Measurements from ENCODE around the gene ERICH4. TPM values are rescaled to one million over a fixed set of nuclear protein-coding genes. Genes with fewer than 3 reads are reported as not detected.
"Not testable (repeated sequence)": the region's sequence is repeated elsewhere in the genome, so short reads cannot be mapped to it uniquely, and the experiment has no call there.

The ERICH4 gene
- total RNA-seq, 2 donors from 2014 or later, result not detected

DNA sequence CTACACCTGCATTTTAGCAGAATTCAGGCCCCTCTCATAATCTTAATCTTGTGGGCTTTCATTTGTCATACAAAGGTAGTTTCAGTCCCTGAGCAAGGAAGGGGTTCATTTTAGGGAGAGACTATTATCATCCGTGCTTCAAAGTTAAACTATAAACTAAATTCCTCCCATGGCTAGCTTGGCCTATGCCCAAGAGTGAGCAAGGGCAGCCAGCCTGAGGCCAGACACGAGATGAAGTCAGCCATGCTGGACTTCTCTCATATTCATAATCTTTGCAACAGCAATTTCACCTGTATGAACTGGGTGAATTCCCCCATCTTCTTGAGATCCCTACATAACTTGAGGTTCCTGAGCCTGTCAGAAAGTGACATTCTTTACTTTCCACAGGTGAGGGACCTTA lies 13.0 kb downstream of the ERICH4 start:
- ATAC-seq (no peak), DNase-seq (no peak)
- intact Hi-C loops (cut with DNase I, micrococcal nuclease), result loop anchor here in 1 of 2 donors (10.0 kb wide), 1 partner anchor 119 kb away; the partner anchor contains the start of gene CEACAM21

DNA sequence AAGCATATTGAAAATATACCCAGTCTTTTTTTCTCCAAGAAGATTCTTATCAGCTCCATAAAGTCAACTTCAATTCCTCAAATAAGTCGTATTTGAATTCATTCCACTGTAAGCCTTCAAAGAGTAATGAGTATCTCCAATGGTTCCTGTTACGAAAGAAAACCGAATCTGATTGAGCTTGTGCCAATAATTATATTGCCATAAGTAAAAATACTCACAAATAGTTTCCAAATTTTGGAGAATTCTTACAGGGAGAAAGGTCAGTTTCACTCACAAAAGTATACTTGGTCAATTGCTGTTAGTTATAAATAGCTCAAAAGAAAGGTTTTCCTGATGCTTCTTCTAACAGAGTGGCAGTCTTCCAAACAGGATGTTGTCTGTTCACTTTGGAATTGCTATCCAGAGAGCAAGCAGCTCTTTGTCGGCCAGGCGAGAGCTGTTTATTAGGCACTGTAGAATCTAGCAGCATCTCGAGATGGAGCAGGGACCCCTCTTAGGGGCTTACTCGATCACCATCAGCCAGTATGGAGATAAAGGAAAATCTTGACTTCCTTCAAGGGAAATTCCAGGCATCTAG lies 13.5 kb downstream of the ERICH4 start:
- ATAC-seq (no peak), DNase-seq (no peak)
- intact Hi-C loops (cut with DNase I, micrococcal nuclease), result loop anchor here in 1 of 2 donors (10.0 kb wide), 1 partner anchor 118 kb away; the partner anchor contains the start of gene CEACAM21

DNA sequence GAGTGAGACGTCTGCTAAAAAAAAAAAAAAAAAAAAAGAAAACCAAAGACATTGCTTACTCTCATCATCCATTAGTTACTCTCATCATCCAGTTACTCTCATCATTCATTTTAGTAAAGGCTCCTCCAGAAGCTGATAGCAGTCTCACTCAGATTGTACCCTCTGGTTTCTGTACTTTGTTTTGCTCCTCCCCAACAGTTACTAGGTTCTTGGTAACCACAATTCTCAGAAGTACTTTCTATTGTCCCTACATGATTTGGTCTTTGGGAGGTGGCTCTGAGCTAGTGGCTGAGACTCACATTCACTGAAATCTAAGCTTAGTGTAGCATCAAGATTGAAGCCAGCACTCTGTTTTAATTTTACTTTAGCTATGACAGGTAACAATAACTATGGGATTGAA lies 14.3 kb downstream of the ERICH4 start:
- intact Hi-C loops (cut with DNase I, micrococcal nuclease), result loop anchor here in 1 of 2 donors (10.0 kb wide), 1 partner anchor 118 kb away; the partner anchor contains the start of gene CEACAM21
- DNase-seq, result no peak
- ATAC-seq, result no peak

DNA sequence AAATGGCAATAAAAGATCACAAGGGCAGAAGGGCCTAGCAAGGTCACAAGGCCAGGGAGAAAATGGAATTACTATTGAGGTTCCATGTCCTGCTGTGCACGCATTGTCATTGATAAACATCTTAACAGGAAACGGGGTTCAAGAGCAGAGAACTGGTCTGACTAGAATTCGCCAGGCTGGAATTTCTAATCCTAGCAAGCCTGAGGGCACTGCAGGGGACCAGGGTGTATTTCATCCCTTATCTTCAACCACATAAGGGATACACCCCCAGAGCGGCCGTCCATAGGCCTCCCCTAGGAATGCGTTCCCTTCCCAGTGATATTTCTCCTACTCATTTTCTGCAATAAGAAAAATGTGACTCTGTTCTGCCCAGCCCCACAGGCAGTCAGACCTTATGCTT lies 19.5 kb downstream of the ERICH4 start:
- DNase-seq (no peak), ATAC-seq (no peak)
- intact Hi-C loops (cut with DNase I, micrococcal nuclease), result no loop called here

DNA sequence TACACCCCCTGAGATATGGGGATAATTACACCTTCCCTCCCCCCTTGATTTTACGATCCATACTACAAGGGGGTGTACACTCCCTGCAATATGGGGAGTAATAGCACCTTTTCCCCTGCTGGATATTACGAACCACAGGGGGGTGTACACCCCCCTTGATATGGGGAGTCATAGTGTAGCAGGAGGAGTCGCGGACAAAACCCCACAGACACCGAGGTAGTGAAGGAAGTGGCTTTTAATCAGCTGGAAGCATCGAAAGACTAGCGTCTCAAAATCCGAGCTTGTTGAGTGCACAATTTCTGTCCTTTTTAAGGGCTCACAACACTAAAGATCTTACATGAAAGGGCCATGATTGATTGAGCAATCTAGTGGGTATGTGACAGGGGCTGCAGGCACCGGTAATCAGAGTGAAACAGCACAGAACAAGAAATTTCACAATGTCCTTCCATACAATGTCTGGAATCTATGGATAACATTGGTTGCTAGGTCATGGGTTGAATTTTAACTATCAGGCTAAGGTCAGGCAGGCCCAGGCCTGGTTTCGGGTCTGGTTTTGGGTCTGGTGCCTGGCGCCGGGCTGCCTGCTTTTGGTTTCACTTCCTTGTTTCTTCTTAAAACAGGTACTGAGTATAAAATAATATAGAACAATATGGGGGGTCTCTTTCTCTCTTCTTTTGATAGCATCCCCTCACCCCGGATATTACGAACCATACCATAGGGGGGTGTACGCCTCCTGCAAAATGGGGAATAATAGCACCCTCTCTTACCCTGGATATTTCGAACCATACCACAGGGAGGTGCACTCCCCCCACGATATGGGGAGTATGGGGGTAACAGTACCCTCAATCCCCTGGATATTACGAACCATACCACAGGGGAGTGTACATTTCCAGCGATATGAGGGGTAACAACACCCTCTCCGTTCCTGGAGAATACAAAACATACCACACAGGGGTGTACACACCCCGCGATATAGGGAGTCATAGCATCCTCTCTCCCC lies 20.6 kb downstream of the ERICH4 start:
- intact Hi-C loops (cut with DNase I, micrococcal nuclease); ATAC-seq: not testable (repeated sequence)
- DNase-seq, result peak in 1 of 2 donors; percentile 46

DNA sequence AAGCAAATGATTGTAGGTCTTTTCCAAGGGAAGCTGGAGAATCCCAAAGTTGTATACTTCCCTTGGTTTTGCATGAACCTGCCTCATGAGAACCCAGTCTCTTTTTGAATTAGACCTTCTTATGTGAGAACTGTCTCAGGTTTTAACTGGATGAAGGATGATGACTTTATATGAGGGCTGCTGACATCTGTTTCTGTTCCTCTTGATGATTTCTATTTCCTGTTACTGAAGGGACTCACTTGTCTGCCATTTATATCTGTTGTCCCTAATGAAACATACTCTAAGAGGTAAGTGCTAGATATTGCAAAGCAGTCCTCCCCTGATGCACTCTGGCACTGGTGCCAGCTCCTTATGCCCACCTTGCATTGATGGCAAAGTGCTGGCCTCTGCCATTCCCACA lies 33.6 kb downstream of the ERICH4 start:
- DNase-seq (no peak), ATAC-seq (no peak)
- intact Hi-C loops (cut with DNase I, micrococcal nuclease), result no loop called here

DNA sequence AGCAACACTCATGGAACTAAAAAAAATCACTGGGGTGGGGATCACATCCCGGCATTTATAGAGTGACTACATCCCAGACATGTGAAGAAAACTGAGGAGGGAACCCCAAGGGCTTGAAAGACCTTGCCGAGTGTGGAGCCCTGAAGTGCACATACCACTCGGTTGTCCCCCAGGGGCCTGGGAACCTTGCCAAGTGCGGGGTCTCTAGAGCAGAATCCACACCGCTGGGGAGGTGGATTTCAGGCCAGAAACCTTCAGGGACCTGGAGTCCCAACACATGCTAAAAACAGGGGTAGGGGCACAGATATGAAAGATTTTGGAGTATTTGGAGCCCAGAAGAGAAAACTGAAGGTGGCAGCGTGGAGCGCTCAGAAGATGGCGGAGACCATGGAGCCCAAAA lies 35.2 kb downstream of the ERICH4 start:
- DNase-seq, result no peak
- intact Hi-C loops (cut with DNase I, micrococcal nuclease), result no loop called here
- no peak for ATAC-seq

DNA sequence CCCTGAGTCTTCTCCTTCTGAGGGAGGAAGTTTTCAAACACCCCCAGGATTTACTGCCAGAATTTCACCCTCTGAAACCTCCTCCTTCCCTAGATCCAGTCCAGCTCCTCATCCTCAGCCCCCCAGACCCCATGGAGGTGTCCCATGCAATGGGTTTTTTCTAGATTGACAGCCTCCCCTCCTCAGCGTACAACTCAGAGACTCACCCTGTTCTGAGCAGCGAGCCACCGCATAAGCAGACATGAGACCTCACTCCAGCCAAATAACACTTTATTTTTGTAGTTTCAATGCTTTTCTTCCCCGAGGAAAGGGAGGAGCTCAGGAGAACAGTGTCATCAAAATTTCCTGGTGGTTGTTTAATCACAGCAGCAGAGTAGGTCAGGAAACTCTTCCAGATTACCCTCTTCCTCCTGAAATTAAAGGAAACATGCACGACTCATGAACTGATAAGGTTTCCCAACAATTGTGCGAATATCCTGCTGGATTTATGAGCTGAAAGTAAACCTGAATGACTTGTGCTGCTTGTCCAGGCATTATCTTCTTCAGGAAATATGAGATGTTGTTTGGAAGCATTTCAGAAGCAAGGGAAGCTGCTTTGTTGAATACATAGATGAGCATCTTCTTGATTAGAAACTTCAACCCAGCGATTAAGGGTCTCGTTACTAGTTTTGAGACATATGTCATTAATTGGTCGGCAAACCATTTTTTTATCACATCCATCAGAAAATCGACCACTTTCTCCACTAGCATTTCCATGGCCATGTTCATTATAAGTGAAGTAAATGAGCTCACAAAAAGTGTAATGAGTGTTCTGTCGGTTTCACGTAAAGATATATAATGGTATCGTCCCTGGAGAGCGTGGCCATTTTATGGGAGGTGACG lies 36.2 kb downstream of the ERICH4 start:
- ATAC-seq (no peak), DNase-seq (no peak)
- intact Hi-C loops (cut with DNase I, micrococcal nuclease), result no loop called here

DNA sequence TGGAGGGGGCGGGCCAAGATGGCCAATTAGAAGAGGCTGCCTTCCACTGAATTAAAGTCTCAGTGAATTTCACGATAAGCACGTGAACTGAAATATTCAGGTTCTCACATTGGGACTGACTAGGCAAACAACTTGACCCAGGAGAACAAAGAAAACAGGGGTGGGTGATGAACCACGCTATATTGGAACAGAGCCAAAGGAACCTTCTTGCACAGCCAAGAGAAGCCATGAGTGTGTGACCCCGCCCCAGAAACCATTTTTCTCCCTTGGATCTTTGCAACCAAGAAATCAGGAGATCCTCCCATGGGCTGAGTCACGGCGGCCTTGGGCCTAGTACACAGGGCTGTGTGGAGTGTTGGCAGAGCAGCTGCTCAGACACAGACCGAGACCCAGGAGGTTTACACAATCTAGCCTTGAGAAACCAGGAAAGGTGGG lies 36.8 kb downstream of the ERICH4 start:
- intact Hi-C loops (cut with DNase I, micrococcal nuclease), result no loop called here
- DNase-seq, result no peak

DNA sequence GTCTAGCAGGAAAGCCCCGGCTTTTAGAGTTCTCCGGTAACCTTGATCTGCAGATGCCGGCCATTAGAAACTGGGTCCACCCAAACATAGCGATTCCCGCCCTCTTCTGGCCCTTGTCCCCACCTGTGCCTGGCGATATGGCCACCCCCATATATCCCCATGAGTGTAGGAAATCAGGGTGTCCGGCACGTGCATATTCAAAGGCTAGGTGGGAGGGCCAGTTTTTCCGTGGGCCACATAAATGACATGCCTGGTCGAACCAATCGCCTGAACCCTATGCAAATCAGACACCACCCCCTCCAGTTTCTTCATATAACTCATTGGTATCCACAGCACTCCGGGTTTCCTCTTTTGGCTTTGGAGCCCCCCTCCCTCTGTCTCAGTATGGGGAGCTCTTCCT lies 37.4 kb downstream of the ERICH4 start:
- ATAC-seq, result no peak
- intact Hi-C loops (cut with DNase I, micrococcal nuclease), result no loop called here
- DNase-seq, result no peak

More for the DNA sequence above, 36.8 kb downstream of the ERICH4 start:
- ATAC-seq, result no peak

DNA sequence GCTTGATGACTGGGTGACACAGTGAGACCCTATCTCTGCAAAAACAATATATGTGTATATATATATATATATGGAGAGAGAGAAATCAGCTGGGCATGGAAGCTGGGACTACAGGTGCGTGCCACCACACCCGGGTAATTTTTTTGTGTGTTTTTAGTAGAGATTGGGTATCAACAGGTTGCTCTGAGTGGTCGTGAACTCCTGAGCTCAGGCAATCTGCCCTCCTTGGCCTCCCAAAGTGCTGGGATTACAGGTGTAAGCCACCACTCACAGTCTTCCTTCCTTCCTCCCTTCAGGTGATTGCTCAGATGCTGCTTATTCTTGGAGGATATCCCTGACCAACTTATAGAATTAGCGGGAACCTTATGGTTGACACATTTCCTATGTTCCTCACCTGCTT lies 41.9 kb downstream of the ERICH4 start:
- DNase-seq (no peak), ATAC-seq (no peak)
- intact Hi-C loops (cut with DNase I, micrococcal nuclease), result no loop called here

DNA sequence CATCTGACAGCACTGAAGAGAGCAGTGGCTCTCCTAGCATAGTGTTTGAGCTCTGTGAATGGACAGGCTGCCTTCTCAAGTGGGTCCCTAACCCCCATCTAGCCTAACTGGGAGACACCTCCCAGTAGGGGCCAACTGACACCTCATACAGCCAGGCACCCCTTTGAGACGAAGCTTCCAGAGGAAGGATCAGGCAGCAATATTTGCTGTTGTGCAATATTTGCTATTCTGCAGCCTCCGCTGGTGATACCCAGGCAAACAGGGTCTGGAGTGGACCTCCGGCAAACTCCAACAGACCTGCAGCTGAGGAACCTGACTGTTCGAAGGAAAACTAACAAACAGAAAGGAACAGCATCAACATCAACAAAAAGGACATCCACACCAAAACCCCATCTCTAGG lies 44.0 kb downstream of the ERICH4 start:
- ATAC-seq; intact Hi-C loops (cut with DNase I, micrococcal nuclease); DNase-seq: not testable (repeated sequence)

DNA sequence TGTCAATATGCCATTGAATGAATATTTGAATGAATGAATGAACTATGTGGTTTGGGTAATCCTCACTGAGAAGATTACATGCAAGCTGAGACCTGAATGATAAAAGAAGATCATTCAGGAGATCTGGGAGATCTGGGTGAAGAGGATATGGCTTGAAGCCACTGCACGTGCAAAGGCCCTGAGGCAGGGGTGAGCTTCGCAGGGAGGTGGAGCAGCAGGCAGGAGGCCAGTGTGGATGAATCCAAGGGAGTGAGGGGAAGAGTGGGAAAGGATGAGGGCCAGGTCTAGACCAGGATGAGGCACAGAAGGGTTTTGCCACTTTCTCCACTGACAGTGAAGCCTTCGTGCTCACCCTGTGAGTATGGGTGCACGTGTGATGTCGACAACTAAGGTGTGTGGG lies 49.9 kb downstream of the ERICH4 start:
- intact Hi-C loops (cut with DNase I, micrococcal nuclease), result no loop called here
- DNase-seq (no peak), ATAC-seq (no peak)

Other genes starting within 250 kb of the ERICH4 start
- gene CYP2S1, start 249.9 kb upstream of the ERICH4 start, total RNA-seq, result 10 to 100 TPM; 22.6 to 44.9 TPM
- gene AXL, start 223.9 kb upstream of the ERICH4 start, total RNA-seq, result 10 to 100 TPM in 1 of 2 donors, 1 to 10 TPM in 1; 6.3 to 27.4 TPM
- gene HNRNPUL1, start 178.8 kb upstream of the ERICH4 start, total RNA-seq, result 100 to 1,000 TPM; 162 to 172 TPM
- gene CCDC97, start 133.0 kb upstream of the ERICH4 start, total RNA-seq, result 10 to 100 TPM; 24.1 to 26.3 TPM
- gene TGFB1, start 89.2 kb upstream of the ERICH4 start, total RNA-seq, result 10 to 100 TPM in 1 of 2 donors, 1 to 10 TPM in 1; 7.4 to 14.7 TPM
- 1 to 10 TPM; 6.2 to 8.6 TPM for gene B9D2, start 79.0 kb upstream of the ERICH4 start, total RNA-seq
- gene TMEM91, start 66.6 kb upstream of the ERICH4 start, total RNA-seq, result 1 to 10 TPM; 2.8 to 4.9 TPM
- gene EXOSC5, start 45.8 kb upstream of the ERICH4 start, total RNA-seq, result 10 to 100 TPM; 11.8 to 12.7 TPM
- gene BCKDHA, start 45.3 kb upstream of the ERICH4 start, total RNA-seq, result 10 to 100 TPM; 17.3 to 20.4 TPM
- gene B3GNT8, start 15.8 kb upstream of the ERICH4 start, total RNA-seq, result 10 to 100 TPM; 28.7 to 94.9 TPM
- gene DMAC2, start 3.2 kb upstream of the ERICH4 start, total RNA-seq, result 10 to 100 TPM; 43.6 to 48.9 TPM
- 1 to 10 TPM in 1 of 2 donors, not detected in 1; 1.5 TPM for gene CEACAM21, start 133.0 kb downstream of the ERICH4 start, total RNA-seq
- under 1 TPM; 0.22 to 0.24 TPM for gene CEACAM4, start 183.9 kb downstream of the ERICH4 start, total RNA-seq
- 1,000 to 10,000 TPM; 2,049 to 2,156 TPM for gene CEACAM7, start 245.1 kb downstream of the ERICH4 start, total RNA-seq

Measured in left colon (tissue), 2 donors.